ENCODE data around the gene IGHMBP2. TPM values are rescaled to one million over a fixed set of nuclear protein-coding genes. Genes with fewer than 3 reads are reported as not detected.
A peak's percentile ranks its signal among the peaks of the same experiment; 100 is the strongest.
"Not testable (repeated sequence)": the region's sequence is repeated elsewhere in the genome, so short reads cannot be mapped to it uniquely, and the experiment has no call there.

Gene IGHMBP2
- polyA plus RNA-seq (ENCODE audit: insufficient read length): 20.6 TPM
- long read RNA-seq, donor 1, partial matches to known transcripts: 0 of 5 reads
- long read RNA-seq, donor 1, other reads (novel, unspliced or antisense): 0 of 5 reads
- long read RNA-seq, donor 2, partial matches to known transcripts: 0 of 1 reads
- long read RNA-seq, donor 2, other reads (novel, unspliced or antisense): 0 of 1 reads
- long read RNA-seq, donor 3, partial matches to known transcripts: 0 of 4 reads
- long read RNA-seq, donor 3, other reads (novel, unspliced or antisense): 0 of 4 reads
- long read RNA-seq, donor 4: 0 reads
- long read RNA-seq, donor 5, partial matches to known transcripts: 0 of 1 reads
- long read RNA-seq, donor 5, other reads (novel, unspliced or antisense): 0 of 1 reads
- long read RNA-seq, donor 6, partial matches to known transcripts: 0 of 3 reads
- long read RNA-seq, donor 6, other reads (novel, unspliced or antisense): 0 of 3 reads
- long read RNA-seq, donor 7, partial matches to known transcripts: 12 of 13 reads
- long read RNA-seq, donor 7, other reads (novel, unspliced or antisense): 0 of 13 reads
- long read RNA-seq, donor 8, partial matches to known transcripts: 0 of 2 reads
- long read RNA-seq, donor 8, other reads (novel, unspliced or antisense): 0 of 2 reads

DNA sequence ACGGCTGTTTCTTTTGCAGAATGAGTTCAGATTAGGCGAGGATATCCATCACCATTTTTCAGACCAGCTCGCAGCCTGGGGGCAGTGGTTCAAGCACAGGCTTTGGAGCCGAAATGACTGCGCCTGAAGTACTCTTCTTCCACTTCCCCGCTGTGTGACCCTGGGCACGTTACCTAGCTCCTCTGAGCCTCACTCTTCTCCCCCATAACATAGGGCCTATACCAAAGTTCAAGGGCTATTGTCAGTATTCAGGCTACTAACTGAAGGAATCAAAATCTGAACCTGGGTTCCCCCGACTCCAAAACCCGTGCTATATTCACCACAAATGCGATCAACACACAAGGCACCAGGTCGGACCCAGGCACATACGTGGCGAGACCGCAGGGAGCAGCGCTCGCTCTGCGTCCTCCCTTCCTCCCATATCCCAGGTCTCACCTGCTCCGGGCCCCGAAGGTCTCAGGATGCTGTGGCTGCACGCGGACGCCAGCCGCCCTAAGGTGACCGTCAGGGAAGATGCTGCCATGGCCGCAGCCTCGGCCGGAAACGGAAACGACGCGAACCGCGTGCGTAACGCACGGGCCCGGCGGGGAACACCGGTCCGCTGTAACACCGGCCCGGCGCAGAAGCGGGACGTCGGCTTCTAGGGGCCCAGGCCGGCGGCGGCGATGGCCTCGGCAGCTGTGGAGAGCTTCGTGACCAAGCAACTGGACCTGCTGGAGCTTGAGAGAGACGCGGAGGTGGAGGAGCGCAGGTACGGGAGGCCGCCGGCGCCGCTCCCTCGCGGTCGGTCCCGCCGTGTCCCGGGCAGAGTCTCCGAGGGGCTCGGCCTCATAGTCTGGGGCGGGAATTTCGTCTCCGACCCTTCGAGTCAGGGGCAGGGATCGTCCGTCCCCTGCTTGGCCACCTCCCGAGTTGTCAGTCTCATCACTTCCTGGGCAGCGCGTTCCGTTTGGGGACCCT lies at the start of gene IGHMBP2, which contains the start of gene MRPL21:
TSS of gene IGHMBP2 (plus strand) at position 604 of the 960 bp plus-strand sequence. CDS start at position 666, 62 bp downstream.
TSS of gene MRPL21 (minus strand) at position 545 of the 960 bp plus-strand sequence. CDS start at position 523, 22 bp downstream.
- peak; percentile 76 for DNase-seq

DNA sequence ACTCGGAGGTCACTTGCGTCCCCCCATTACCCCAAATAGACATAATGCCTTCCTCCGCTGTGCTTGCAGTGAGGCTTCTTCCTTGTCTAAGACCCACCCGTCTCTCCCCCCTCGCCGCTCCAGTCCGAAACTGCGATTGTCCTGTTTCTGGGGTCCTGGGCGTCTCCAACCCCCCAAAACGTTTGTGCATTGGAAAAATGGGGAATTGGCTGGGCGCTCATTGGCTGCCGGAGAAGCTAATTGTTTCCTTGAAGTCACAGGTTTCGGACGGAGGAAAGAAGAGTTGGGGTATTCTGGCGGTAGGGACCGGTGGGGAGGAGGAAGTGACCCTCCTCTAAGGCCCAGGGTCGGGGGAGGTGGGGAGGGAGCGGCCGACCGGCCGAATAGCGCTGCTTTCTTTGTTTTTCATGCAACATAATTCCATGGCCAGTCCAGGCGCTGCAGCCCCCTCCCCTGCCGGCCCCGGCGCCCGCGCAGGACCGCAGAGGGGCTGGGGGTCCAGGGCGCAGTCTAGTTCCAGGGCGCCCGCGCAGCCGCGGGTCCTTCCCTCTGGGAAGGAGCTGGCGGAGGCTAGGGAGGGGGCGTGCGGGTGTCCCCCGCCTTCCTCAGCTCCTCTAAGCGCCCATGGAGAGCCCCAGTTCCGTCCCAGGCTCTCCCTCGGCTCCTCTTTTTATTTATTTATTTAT lies 49.3 kb upstream of the IGHMBP2 start:
- no peak for DNase-seq

DNA sequence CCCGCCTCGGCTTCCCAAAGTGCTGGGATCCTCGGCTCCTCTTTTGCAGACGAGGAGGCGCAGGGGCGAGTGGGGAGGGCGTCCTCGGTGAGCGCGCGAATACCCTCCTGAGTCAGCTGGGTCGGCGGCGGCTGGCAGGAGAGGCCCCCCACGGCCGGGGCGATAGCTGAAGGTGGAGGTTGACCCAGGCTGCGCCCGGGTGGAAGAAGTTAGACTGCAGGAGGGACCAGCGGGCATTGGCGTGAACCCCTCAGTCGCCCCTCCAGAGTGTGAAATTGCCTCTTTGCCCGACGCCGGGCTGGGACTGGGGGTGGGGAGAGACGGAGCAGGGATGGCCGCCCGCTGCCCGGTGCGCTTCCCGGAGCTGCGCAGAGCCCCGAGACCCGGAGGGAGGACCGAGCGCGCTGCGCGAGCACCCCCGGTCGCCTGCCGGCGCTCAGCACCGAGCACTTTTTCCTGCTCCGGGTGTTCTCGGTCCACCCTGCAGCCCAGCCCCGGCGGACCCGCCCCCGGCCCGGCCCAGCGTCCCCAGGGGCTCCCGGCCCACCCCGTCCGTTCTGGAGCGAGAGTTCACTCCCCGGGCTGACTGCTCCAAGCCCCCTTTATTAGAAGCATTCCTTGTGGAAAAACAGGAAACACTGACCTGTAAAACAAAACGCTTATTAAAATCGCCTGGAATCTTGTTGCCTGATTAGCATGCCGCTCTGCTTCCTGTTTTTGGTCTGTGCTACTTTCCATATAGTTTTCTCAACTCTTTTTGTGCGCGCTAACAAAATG lies 48.3 kb upstream of the IGHMBP2 start:
- no peak for DNase-seq

DNA sequence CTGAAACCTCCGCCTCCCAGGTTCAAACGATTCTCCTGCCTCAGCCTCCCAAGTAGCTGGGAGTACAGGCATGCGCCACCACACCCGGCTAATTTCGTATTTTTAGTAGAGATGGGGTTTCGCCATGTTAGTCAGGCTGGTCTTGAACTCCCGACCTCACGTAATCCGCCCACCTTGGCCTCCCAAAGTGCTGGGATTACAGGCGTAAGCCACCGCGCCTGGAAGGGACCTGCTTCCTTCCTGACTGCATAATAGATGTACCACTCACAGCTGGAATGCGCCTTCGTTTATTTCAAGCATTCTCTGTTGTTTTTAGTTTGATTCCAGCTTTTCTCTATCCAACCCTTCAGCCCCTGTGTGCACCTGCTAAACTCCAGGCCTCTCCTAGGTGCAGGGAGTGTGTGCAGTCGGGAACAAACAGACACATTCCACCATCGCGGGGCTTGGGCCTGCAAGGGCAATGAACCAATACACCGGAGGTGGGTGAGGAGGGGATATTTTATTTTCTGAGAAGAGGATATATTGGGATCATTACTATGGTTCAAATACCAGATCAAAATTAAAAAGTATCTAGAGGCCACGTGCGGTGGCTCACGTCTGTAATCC lies 47.2 kb upstream of the IGHMBP2 start:
- not testable (repeated sequence) for DNase-seq

DNA sequence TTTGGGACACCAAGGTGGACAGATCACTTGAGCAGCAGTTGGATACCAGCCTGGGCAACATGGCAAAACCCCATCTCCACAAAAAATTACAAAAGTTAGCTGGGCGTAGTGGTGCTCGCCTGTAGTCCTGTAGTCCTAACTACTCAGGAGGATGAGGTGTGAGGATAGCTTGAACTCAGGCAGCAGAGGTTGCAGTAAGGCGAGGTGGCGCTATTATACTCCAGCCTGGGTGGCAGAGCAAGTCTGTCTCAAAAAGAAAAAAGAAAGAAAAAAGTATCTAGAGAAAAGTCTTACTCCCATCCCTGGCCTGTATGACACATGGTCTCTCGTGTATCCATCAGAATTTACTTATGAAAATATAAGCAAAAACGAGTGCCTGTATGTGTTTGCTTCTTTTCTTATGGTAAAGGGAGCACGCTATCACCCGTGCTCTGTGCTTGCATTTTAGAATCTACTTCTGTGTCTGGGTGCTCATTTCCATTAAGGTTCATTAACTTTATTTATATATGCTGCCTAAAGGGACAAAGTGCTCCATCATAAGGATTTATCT lies 46.6 kb upstream of the IGHMBP2 start:
- DNase-seq: no peak

DNA sequence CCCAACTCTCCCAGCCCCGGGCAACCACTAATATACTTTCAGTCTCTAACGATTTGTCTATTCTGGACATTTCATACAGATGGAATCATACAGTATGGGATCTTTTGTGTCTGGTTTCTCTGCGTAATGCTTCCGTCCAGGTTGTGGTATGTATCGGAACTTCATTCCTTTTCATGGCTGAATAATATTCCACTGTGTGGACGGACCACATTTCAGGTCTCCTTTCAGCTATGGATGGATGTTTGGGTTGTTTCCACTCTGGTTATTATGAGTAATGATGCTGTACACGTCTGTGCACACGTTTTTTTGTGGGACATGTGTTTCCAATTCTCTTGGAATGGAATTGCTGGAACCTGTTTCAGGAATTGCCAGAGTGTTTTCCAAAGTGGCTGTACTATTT lies 44.6 kb upstream of the IGHMBP2 start:
- DNase-seq: no peak

DNA sequence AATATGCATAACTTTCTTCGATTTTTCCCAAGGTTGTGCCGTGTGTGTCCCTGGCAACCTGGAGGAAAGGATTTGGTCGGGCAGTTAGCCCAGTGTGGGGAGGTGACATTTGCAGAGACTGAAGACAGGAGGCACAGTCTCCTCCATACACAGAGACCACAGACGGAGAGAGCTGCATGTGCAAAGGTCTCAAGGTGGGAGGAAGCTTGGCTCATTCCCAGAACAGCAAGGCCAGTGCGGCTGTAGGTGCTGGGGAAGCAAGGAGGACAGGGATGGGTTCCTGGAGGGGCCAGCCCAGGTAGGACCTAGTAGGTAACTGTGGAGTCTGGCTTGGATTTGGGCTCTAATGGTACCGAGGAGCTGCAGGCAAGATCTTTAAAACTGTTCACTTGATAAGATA lies 41.3 kb upstream of the IGHMBP2 start:
- DNase-seq: no peak

DNA sequence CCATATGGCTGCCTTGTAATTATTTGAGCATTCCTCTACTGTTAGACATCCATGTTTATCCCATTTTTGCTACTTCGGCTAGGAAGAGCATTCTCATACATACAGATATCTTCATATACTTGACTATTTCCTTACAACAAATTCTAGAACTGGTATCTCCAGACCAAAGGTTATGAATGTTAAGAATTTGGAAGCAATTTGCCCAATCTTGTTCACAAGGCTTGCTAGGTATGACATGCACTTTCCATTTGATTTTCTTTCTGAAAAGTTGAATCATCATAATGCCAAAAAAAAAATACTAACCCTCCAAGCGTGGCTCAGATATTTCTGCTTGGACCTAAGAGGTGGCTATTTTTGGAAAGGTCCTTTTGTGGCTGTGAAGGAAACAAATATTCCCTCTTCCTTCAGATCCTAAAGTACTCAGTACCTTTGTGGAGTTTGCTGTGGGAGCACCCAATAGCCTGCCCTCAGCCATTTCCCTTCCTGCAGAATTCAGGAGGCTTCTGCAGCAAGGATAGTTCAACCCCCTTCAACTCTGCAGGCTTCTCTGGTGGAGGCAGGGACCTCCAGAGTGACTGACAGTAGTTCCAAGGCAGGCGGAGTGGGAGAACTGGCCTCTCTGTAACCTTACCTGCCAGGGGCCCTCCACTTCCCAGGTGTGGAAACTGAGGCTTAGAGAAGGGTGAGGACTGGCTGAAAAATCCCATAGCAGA lies 40.0 kb upstream of the IGHMBP2 start:
- DNase-seq: no peak

DNA sequence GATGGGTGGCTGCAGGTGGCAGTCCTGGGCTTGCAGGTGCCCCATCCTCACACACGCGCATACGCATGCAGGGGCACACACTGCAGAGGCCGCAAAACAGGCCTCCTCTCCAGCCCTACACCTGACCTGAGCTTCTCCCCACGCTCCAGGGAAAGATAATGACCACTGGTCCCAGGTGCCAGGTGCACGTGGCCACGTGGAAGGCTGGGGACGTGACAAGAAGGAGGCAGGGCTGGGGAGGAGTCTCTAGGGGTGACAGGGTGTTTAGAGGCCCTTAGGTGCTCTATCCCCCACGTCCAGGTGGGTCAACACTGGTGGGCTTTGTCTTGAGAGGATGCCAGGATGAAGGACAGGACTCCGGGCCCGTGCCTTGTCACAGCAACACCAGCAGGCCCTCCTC lies 38.5 kb upstream of the IGHMBP2 start:
- no peak for DNase-seq

DNA sequence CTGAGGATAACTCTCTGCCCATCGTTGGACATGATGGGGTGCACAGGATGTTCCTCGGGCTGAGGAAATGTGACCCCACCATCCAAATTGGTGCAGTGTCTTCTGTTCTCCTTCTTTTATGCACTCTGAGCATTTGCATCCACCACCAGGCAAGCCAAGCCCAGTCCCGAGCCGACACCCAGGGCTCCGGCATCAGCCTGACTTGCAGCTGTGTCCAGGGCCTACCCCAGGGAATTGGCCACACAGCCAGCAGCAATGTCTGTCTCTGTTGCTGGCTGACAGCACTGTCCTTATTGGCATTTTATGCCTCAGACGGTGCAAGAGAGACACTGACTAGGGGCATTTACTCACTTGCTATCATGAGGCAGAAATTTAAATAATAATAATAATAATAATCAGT lies 36.6 kb upstream of the IGHMBP2 start:
- no peak for DNase-seq

DNA sequence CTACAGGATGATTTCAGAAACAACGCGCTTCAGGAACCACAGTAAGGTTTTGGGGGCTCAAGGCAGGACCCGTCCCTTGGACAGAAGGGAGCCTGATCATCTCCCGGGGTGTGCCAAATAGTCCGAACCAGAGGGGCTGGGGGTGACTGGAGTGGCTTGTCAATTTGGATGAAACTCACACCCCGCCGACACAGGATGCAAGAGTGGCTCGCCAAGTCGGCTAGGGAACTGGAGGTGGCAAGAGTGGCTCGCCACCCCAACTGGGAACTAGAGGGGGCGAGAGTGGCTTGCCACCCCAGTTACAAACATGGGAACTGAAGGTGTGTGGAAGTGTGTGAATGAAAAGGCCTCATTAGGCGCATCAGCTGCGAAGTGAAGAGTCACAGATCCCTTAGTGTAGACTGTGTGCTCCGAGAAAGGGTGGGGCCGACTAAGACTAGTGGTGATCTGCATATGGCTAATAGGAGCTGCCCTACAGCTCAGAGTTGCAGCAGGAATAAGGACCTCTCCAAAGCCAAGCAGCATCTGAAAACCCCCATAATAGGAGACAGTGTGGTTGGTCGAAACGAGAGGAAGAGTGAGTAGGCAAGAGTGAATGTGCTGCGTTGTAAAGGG lies 35.4 kb upstream of the IGHMBP2 start:
- no peak for DNase-seq

DNA sequence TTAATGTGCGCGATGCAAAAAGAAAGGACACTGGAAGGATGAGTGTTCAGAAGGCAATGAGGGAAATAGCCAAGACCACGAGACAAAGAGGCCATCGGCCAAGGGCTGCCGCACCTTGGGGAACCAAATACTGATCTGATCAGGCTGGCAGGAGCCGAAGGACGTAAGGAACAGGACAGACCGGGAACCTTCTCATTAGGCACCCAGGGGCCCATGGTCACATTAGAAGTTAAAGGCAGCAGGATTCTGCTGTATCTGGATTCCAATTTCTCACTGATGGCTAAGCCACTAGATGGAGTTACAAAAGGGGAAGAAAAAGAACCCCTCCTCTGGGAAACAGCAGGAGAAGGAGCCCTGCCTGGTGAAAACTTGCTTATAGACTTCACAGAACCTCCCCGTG lies 33.2 kb upstream of the IGHMBP2 start:
- DNase-seq: no peak

DNA sequence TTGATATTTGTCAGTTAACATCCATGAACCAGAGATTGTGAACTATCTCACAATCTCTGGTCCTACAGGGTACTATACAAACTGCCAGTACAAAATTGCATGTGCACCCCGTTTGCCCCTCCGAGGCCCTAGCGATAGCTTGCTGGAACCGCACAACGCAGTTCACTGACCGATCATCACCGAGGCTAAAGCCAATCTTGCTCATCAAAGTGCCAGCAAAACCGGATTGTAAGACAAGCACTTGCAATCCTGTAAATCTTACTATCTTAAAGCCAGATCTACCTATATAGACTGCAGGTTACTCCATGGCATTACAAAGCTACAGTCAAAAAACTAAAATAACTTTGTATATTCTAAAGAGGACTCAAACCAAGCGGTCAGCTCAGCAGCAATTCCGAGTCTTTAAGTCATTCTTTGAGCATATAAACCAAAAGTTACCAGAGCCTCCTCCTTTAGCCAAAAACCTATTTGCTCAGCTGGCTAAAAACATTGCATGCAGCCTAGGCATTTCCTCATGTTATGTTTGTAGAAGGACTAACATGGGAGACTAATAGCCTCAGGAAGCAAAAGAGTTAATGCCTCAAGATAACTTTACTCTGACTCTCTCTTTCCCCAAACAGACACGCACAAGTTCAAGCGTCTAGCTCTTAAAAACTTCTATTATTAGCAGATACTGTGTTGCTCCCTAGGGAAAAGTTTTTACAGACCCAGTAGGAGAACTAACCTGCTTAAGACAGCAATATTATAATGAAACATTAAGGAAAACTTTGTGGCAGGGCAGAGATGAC lies 31.3 kb upstream of the IGHMBP2 start:
- DNase-seq: no peak

DNA sequence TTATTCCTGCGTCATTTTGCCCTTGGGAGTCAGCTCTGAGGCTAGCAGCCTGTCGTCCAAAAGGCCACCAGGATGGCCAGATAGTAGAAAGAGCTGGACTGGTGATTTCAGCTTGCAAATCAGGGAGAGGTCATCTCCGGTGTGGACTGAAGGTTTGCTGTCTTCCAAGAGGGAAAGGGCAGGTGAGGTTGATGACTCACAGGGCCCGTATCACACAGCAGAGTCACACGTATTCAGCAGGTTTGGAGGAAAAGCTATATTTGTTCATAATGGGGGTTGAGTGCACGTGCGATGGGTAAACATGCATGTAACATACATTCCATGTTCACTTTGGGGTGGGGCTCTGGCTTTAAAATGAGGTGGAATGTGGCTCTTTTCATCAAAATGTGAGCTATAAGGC lies 25.7 kb upstream of the IGHMBP2 start:
- DNase-seq: no peak

DNA sequence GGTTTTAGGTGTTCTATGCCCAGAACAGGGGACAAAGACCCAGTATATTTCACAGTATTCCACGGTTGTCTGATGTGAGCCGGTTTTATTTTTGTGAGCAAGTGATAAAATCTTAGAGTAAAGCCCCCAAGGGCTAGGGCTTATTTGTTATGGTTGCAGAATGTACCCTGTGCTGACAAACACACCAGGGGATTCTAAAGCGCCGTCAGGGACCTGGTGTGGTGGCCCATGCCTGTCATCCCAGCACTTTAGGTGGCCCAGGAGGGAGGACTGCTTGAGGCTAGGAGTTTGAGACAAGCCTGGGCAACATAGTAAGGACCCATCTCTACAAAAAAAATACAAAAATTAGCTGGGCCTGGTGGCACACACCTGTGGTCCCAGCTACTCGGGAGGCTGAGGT lies 22.8 kb upstream of the IGHMBP2 start:
- no peak for DNase-seq

DNA sequence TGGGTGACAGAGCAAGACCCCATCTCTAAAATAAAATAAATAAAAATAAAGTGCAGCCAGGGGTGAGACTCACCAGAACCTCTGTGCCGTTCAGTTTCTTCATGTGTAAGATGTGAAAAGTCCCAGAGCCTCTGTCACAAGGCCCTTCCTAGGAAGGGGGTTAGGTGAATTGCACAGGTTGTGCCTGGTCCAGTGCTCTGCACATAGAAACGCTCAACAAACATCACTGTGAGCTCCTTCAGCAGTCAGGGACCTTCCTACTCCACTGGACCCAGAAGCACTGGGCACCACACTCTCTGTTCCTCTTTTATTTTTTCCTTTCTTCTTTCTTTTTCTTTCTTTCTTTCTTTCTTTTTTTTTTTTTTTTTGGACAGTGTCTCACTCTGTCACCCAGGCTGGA lies 22.4 kb upstream of the IGHMBP2 start:
- DNase-seq: no peak

DNA sequence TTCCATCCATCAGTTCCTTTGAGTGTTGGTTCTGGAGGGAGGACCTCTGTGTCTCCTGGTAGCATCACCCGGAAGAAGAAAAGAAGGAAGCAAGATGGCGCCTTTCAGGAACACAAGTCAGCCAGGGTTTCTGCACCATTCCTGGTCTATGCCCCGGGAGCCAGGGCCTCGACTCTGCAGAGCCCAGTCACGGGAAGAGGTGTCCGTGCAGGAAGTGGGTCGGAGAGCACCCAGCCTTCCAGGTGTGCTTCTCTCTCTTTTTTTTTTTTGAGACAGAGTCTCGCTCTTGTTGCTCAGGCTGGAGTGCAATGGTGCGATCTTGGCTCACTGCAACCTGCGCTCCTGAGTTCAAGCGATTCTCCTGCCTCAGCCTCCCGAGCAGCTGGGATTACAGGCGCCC lies 21.3 kb upstream of the IGHMBP2 start:
- no peak for DNase-seq

DNA sequence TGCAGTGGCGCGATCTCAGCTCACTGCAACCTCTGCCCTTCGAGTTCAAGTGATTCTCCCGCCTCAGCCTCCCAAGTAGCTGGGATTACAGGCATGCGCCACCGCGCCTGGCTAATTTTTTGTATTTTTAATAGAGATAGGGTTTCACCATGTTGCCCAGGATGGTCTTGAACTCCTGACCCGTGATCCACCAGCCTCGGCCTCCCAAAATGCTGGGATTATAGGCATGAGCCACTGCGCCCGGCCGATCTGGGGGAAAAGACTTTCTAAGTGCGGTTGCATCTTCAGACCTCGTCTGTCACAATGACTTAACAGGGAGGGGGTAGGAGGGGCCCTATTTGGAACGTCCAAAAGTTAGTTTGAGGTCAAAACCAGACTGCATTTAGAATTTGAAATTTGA lies 18.9 kb upstream of the IGHMBP2 start:
- DNase-seq: not testable (repeated sequence)

Measured in left kidney (tissue), 8 donors.